ENCODE measurements around the gene MACROH2A2. TPM values are rescaled to one million over a fixed set of nuclear protein-coding genes. Genes with fewer than 3 reads are reported as not detected.
"Not testable (repeated sequence)": the region's sequence is repeated elsewhere in the genome, so short reads cannot be mapped to it uniquely, and the experiment has no call there.

The MACROH2A2 gene
- total RNA-seq, 2 experiments from 2014 or later: 6.3 to 7.4 TPM

- no peaks in the 10 kb centered on the region for H3K9me3 Mint-ChIP-seq (ENCODE audit: low read depth)
- no peak overlapping the region for H3K27ac Mint-ChIP-seq
- H3K27me3 Mint-ChIP-seq: peaks cover 5% of the 10 kb centered on the region
- CTCF ChIA-PET: interaction anchor here (1.2 to 1.3 kb wide), 2 partner anchors 30 to 38 kb away, joined by 3 to 4 read pairs; no protein-coding TSS in a partner anchor
- no peaks in the 10 kb centered on the region for H3K36me3 Mint-ChIP-seq
- no peaks in the 10 kb centered on the region for H3K4me1 Mint-ChIP-seq
- ATAC-seq (no peak), DNase-seq (no peak)
- H3K4me3 Mint-ChIP-seq: no peak overlapping the region
These were observed 25.7 kb downstream of the MACROH2A2 start for GRCh38 chr10:70078329-70078728.

GRCh38 chr10:70078937-70079336 is 26.3 kb downstream of the MACROH2A2 start:
- DNase-seq: no peak
- no peak for ATAC-seq
- H3K27me3 Mint-ChIP-seq: peaks cover 5% of the 10 kb centered on the region
- H3K27ac Mint-ChIP-seq: no peak overlapping the region
- CTCF ChIA-PET: interaction anchor here (1.2 to 2.1 kb wide), 2 partner anchors 29 to 67 kb away, joined by 3 to 6 read pairs; partner anchors contain the start of gene TYSND1
- no peaks in the 10 kb centered on the region for H3K4me1 Mint-ChIP-seq
- H3K4me3 Mint-ChIP-seq: no peak overlapping the region
- H3K36me3 Mint-ChIP-seq: no peaks in the 10 kb centered on the region
- no peaks in the 10 kb centered on the region for H3K9me3 Mint-ChIP-seq (ENCODE audit: low read depth)

- DNase-seq; ATAC-seq; H3K27ac Mint-ChIP-seq; H3K27me3 Mint-ChIP-seq; H3K9me3 Mint-ChIP-seq (ENCODE audit: low read depth); H3K4me1 Mint-ChIP-seq; H3K36me3 Mint-ChIP-seq; H3K4me3 Mint-ChIP-seq: not testable (repeated sequence)
- CTCF ChIA-PET: interaction anchor here (1.2 to 2.4 kb wide), 5 partner anchors 13 to 65 kb away, joined by 3 to 11 read pairs (median 5); partner anchors contain the start of gene TYSND1
These were observed 28.1 kb downstream of the MACROH2A2 start for GRCh38 chr10:70080789-70081188.

- Mint-ChIP-seq H3K9me3 (ENCODE audit: low read depth) (no peaks in the 10 kb centered on the region), H3K27me3 (peaks cover 2% of the 10 kb centered on the region), H3K4me1 (no peaks in the 10 kb centered on the region), H3K4me3 (no peak overlapping the region), H3K36me3 (no peaks in the 10 kb centered on the region), H3K27ac (no peak overlapping the region)
- ATAC-seq (no peak), DNase-seq (no peak)
- CTCF ChIA-PET: interaction anchor here (1.0 to 2.7 kb wide), 7 partner anchors 9 to 280 kb away, joined by 3 to 17 read pairs (median 3); partner anchors contain the start of gene TYSND1
These were observed 31.5 kb downstream of the MACROH2A2 start for GRCh38 chr10:70084189-70084588.

- no peak for ATAC-seq
- H3K27ac Mint-ChIP-seq: no peak overlapping the region
- H3K4me1 Mint-ChIP-seq: no peaks in the 10 kb centered on the region
- CTCF ChIA-PET: interaction anchor here (1.1 to 2.4 kb wide), 4 partner anchors 15 to 278 kb away, joined by 3 to 17 read pairs (median 4); partner anchors contain the start of gene TYSND1
- no peaks in the 10 kb centered on the region for H3K36me3 Mint-ChIP-seq
- H3K9me3 Mint-ChIP-seq (ENCODE audit: low read depth): no peaks in the 10 kb centered on the region
- H3K27me3 Mint-ChIP-seq: peaks cover 2% of the 10 kb centered on the region
- no peak overlapping the region for H3K4me3 Mint-ChIP-seq
- no peak for DNase-seq
These were observed 33.4 kb downstream of the MACROH2A2 start for GRCh38 chr10:70085975-70086613.

- H3K4me3 Mint-ChIP-seq: no peak overlapping the region
- no peak for ATAC-seq
- H3K36me3 Mint-ChIP-seq: no peaks in the 10 kb centered on the region
- CTCF ChIA-PET: interaction anchor here (1.1 kb wide), 1 partner anchor 28 kb away, joined by 3 read pairs; no protein-coding TSS in a partner anchor
- H3K27me3 Mint-ChIP-seq: peaks cover 2% of the 10 kb centered on the region
- H3K27ac Mint-ChIP-seq: no peak overlapping the region
- no peaks in the 10 kb centered on the region for H3K9me3 Mint-ChIP-seq (ENCODE audit: low read depth)
- no peak for DNase-seq
- peaks cover 12% of the 10 kb centered on the region for H3K4me1 Mint-ChIP-seq
These were observed 35.1 kb downstream of the MACROH2A2 start for GRCh38 chr10:70087616-70088307.

- H3K27me3 Mint-ChIP-seq: peaks cover 2% of the 10 kb centered on the region
These were observed 35.7 kb downstream of the MACROH2A2 start for GRCh38 chr10:70088308-70088698.

GRCh38 chr10:70090013-70090412 is 37.4 kb downstream of the MACROH2A2 start:
- Mint-ChIP-seq H3K27ac (no peak overlapping the region), H3K36me3 (peaks cover 2% of the 10 kb centered on the region), H3K4me3 (no peak overlapping the region), H3K9me3 (ENCODE audit: low read depth) (no peaks in the 10 kb centered on the region), H3K27me3 (peaks cover 2% of the 10 kb centered on the region), H3K4me1 (peaks cover 31% of the 10 kb centered on the region)
- no peak for DNase-seq
- ATAC-seq: no peak
- CTCF ChIA-PET: interaction anchor here (0.9 to 1.5 kb wide), 2 partner anchors 14 to 274 kb away, joined by 3 to 4 read pairs; no protein-coding TSS in a partner anchor

More at GRCh38 chr10:70088308-70088698, 35.7 kb downstream of the MACROH2A2 start:
- Mint-ChIP-seq H3K4me3 (no peak overlapping the region), H3K9me3 (ENCODE audit: low read depth) (no peaks in the 10 kb centered on the region), H3K27ac (no peak overlapping the region), H3K4me1 (peaks cover 17% of the 10 kb centered on the region), H3K36me3 (no peaks in the 10 kb centered on the region)
- no peak for ATAC-seq
- DNase-seq: no peak
- CTCF ChIA-PET: interaction anchor here (1.1 kb wide), 1 partner anchor 27 kb away, joined by 3 read pairs; no protein-coding TSS in a partner anchor

GRCh38 chr10:70090951-70091350 is 38.3 kb downstream of the MACROH2A2 start:
- Mint-ChIP-seq H3K4me3 (no peak overlapping the region), H3K4me1 (peaks cover 35% of the 10 kb centered on the region), H3K27ac (no peak overlapping the region), H3K9me3 (ENCODE audit: low read depth) (no peaks in the 10 kb centered on the region), H3K27me3 (peaks cover 2% of the 10 kb centered on the region), H3K36me3 (peaks cover 7% of the 10 kb centered on the region)
- CTCF ChIA-PET: interaction anchor here (6.0 to 7.2 kb wide), 2 partner anchors 25 to 55 kb away, joined by 53 to 90 read pairs; partner anchors contain the start of gene TYSND1
- DNase-seq (no peak), ATAC-seq (no peak)

- Mint-ChIP-seq H3K36me3 (peaks cover 12% of the 10 kb centered on the region), H3K27me3 (no peaks in the 10 kb centered on the region), H3K27ac (peak overlapping the region; percentile 89), H3K4me1 (peaks cover 37% of the 10 kb centered on the region), H3K4me3 (peak overlapping the region; percentile 80), H3K9me3 (ENCODE audit: low read depth) (no peaks in the 10 kb centered on the region)
- CTCF ChIA-PET: interaction anchor here (0.7 to 7.2 kb wide), 10 partner anchors 9 to 272 kb away, joined by 3 to 90 read pairs (median 6); partner anchors contain the start of genes PPA1 and TYSND1
- ATAC-seq (peak; percentile 17), DNase-seq (no peak)
These were observed 39.7 kb downstream of the MACROH2A2 start for GRCh38 chr10:70092389-70092718.

- H3K36me3 Mint-ChIP-seq: peaks cover 13% of the 10 kb centered on the region
- H3K4me1 Mint-ChIP-seq: peaks cover 37% of the 10 kb centered on the region
- H3K27ac Mint-ChIP-seq: peak overlapping the region; percentile 89
- no peaks in the 10 kb centered on the region for H3K27me3 Mint-ChIP-seq
- peak overlapping the region; percentile 80 for H3K4me3 Mint-ChIP-seq
- CTCF ChIA-PET: interaction anchor here (0.7 to 7.2 kb wide), 11 partner anchors 10 to 271 kb away, joined by 3 to 90 read pairs (median 7); partner anchors contain the start of genes PPA1 and TYSND1
- ATAC-seq (peak; percentile 81), DNase-seq (peak; percentile 71)
- H3K9me3 Mint-ChIP-seq (ENCODE audit: low read depth): no peaks in the 10 kb centered on the region
These were observed 40.8 kb downstream of the MACROH2A2 start for GRCh38 chr10:70093335-70093944.

- H3K36me3 Mint-ChIP-seq: peaks cover 16% of the 10 kb centered on the region
- DNase-seq (no peak), ATAC-seq (no peak)
- no peak overlapping the region for H3K4me3 Mint-ChIP-seq
- H3K27ac Mint-ChIP-seq: peak overlapping the region; percentile 2
- H3K9me3 Mint-ChIP-seq (ENCODE audit: low read depth): no peaks in the 10 kb centered on the region
- CTCF ChIA-PET: interaction anchor here (1.2 to 7.2 kb wide), 6 partner anchors 10 to 128 kb away, joined by 4 to 90 read pairs (median 10); partner anchors contain the start of gene TYSND1
- no peaks in the 10 kb centered on the region for H3K27me3 Mint-ChIP-seq
- H3K4me1 Mint-ChIP-seq: peaks cover 37% of the 10 kb centered on the region
These were observed 41.6 kb downstream of the MACROH2A2 start for GRCh38 chr10:70094250-70094649.

Data from activated CD8-positive, alpha-beta memory T cell treated with anti-CD3 and anti-CD28 coated beads, Interleukin-2, amount 10 ng/mL, durations not matched to agents 7 days and 5 days (primary cell).